Middle frontal gyrus (tissue), 1 donor: ENCODE results near the gene GP1BB.
"Not testable (repeated sequence)": the region's sequence is repeated elsewhere in the genome, so short reads cannot be mapped to it uniquely, and the experiment has no call there.

Source experiments
- DNase-seq: peaks from one replicate; pipeline ENCODE4 v3.0.0-alpha.2; 2015; ENCODE audit warnings: low spot score; ENCODE audit errors: extremely low spot score

Gene GP1BB

GRCh38 chr22:19723232-19723982, at the start of gene GP1BB:
Gene GP1BB, plus strand, starts transcription at chr22:19723539. Its CDS starts 31 bp downstream, at chr22:19723570.
- DNase-seq = no peak

- DNase-seq = no peak
These were observed 49.7 kb upstream of the GP1BB start for GRCh38 chr22:19673660-19674059.

GRCh38 chr22:19674129-19674928, 49.0 kb upstream of the GP1BB start:
- DNase-seq = no peak

GRCh38 chr22:19674929-19675253, 48.4 kb upstream of the GP1BB start:
- DNase-seq = no peak

GRCh38 chr22:19675428-19675827, 47.9 kb upstream of the GP1BB start:
- DNase-seq = no peak

GRCh38 chr22:19676437-19676836, 46.9 kb upstream of the GP1BB start:
- DNase-seq = not testable (repeated sequence)

- no peak for DNase-seq
These were observed 44.3 kb upstream of the GP1BB start for GRCh38 chr22:19678949-19679521.

- DNase-seq = no peak
These were observed 43.7 kb upstream of the GP1BB start for GRCh38 chr22:19679522-19680101.

GRCh38 chr22:19680287-19680881, 43.0 kb upstream of the GP1BB start:
- no peak for DNase-seq

- DNase-seq = no peak
These were observed 42.2 kb upstream of the GP1BB start for GRCh38 chr22:19680911-19681862.

GRCh38 chr22:19681863-19682245, 41.5 kb upstream of the GP1BB start:
- DNase-seq = no peak

GRCh38 chr22:19686946-19687345, 36.4 kb upstream of the GP1BB start:
- DNase-seq = no peak

- DNase-seq = no peak
These were observed 35.6 kb upstream of the GP1BB start for GRCh38 chr22:19687561-19688300.

- no peak for DNase-seq
These were observed 34.7 kb upstream of the GP1BB start for GRCh38 chr22:19688301-19689290.

- no peak for DNase-seq
These were observed 33.9 kb upstream of the GP1BB start for GRCh38 chr22:19689408-19689807.

GRCh38 chr22:19691007-19691720, 32.2 kb upstream of the GP1BB start:
- no peak for DNase-seq

- DNase-seq = no peak
These were observed 31.5 kb upstream of the GP1BB start for GRCh38 chr22:19691721-19692341.

GRCh38 chr22:19693581-19693980, 29.8 kb upstream of the GP1BB start:
- DNase-seq = no peak
